GM19452 (cell line): ENCODE results near the gene ABCA5.

Experiments used
- ATAC-seq: cut with Tn5 transposase; IDR thresholded peaks from one replicate; pipeline ENCODE4 v1.9.1; 2021; ENCODE audit not compliant: unreplicated experiment

The ABCA5 gene, protein sequence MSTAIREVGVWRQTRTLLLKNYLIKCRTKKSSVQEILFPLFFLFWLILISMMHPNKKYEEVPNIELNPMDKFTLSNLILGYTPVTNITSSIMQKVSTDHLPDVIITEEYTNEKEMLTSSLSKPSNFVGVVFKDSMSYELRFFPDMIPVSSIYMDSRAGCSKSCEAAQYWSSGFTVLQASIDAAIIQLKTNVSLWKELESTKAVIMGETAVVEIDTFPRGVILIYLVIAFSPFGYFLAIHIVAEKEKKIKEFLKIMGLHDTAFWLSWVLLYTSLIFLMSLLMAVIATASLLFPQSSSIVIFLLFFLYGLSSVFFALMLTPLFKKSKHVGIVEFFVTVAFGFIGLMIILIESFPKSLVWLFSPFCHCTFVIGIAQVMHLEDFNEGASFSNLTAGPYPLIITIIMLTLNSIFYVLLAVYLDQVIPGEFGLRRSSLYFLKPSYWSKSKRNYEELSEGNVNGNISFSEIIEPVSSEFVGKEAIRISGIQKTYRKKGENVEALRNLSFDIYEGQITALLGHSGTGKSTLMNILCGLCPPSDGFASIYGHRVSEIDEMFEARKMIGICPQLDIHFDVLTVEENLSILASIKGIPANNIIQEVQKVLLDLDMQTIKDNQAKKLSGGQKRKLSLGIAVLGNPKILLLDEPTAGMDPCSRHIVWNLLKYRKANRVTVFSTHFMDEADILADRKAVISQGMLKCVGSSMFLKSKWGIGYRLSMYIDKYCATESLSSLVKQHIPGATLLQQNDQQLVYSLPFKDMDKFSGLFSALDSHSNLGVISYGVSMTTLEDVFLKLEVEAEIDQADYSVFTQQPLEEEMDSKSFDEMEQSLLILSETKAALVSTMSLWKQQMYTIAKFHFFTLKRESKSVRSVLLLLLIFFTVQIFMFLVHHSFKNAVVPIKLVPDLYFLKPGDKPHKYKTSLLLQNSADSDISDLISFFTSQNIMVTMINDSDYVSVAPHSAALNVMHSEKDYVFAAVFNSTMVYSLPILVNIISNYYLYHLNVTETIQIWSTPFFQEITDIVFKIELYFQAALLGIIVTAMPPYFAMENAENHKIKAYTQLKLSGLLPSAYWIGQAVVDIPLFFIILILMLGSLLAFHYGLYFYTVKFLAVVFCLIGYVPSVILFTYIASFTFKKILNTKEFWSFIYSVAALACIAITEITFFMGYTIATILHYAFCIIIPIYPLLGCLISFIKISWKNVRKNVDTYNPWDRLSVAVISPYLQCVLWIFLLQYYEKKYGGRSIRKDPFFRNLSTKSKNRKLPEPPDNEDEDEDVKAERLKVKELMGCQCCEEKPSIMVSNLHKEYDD (N-terminal part only)

GRCh38 chr17:69327060-69327831, at the start of gene ABCA5:
ABCA5 (minus strand) TSS chr17:69327133; CDS start chr17:69314415, 12,718 bp downstream.
- peak; percentile 97 for ATAC-seq

- no peak for ATAC-seq
Measured at GRCh38 chr17:69375229-69375628, 48.3 kb upstream of the ABCA5 start.

DNA sequence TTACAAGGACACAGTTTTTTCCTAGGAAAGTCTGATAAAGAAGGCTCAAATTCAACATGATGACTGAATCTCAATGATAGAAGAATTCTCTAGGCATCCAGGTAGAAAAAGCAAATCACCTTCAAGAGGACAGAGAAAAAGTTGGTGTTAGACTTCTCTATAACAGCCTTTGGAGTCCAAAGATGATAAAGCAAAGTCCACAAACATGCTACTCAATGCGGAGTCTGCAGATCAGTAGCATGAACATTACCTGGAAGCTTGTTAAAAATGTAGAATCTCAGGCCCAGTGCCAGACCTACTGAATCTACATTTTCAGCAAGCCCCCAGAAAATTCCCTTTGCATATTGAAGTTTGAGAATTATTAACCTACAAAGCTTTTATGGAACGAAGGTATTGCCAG, 46.1 kb upstream of the ABCA5 start:
- no peak for ATAC-seq

- peak; percentile 90 for ATAC-seq
Measured at GRCh38 chr17:69367298-69367697, 40.4 kb upstream of the ABCA5 start.

- no peak for ATAC-seq
Measured at GRCh38 chr17:69363488-69364210, 36.7 kb upstream of the ABCA5 start.

- ATAC-seq = no peak
Measured at GRCh38 chr17:69361156-69361555, 34.2 kb upstream of the ABCA5 start.

DNA sequence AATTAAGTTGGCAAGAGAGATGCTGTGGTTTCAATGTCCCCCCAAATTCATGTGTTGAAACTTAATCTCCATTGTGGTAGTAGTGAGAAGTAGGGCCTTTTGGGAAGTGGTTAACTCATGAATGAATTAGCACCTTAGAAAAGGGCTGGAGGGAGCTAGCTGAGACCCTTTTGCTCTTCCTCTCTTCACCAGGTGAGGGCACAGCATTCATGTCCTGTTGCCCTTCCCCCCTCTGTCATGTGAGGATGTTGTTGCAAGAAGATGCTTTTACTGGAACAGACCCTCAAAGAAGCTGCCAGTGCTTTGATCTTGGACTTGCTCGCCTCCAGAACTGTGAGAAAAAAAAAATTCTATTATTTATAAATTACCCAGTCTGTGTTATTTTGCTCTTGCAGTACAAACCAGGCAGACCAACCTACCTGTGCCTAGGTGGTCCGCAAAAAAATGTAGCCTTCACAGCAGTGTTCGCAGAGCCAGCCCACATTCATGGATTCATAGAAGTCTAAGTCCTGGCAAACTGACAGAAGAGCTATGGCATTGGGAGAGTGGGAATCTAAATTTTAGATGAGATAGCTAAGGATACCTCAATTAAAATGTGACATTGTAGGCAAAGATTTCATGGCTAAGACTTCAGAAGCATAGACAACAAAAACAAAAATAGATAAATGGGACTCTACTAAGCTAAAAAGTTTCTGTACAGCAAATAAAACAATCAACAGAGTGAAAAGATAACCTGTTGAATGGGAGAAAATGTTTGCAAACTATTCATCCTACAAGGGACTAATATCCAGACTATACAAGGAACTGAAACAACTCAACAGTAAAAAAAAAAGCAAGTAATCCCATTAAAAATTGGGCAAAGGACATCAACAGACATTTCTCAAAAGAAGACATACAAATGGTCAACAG, 32.0 kb upstream of the ABCA5 start:
- ATAC-seq = no peak

- ATAC-seq = no peak
Measured at GRCh38 chr17:69357701-69358100, 30.8 kb upstream of the ABCA5 start.

DNA sequence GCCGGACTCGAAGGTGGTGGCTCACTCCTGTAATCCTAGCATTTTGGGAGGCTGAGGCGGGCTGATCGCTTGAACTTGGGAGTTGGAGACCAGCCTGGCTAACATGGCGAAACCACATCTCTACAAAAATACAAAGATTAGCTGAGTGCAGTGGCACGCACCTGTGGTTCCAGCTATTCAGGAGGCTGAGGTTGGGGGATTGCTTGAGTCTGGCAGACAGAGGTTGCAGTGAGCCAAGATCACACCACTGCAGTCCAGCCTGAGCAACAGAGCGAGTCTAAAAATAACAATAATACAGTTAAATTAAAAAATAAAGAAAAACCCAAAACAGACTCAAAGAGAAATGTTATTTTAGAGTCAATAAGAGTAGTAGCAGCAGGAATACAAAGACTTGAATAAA, 29.7 kb upstream of the ABCA5 start:
- no peak for ATAC-seq

DNA sequence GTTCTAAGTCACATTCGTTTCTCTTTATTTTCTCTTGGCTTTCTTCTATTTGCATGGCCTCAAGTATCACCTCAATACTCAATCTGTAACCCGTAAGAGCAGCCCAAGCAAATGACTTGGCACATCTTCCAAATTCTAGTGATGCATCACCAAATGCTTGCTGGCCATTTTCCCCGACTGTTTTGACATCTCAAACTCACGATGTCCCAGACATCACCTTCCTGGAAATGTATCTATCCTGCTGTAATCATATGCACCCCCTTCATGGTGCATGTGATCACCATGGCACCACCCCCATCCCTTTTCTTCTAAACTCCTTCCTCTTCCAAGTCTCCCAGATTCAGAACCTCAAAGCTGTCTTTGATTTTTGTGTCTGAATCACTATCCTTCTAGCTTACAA, 24.0 kb upstream of the ABCA5 start:
- no peak for ATAC-seq

DNA sequence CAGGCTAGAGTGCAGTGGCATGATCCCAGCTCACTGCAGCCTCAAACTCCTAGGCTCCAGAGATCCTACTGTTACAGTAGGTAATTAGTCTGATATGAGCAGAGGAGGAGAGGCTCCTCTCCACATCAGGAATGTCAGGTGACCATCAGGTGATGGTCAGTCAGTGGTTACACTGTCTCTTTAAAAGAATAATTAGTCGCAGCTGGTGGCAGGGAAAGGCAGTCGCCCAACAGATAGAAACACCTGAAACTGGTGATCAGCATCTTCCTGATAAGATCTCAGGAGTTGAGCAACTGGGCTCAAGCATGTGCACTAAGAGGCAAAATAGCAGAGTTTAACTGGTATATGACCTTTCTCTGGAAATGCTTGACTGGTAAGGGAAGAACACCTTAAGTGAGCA, 21.5 kb upstream of the ABCA5 start:
- no peak for ATAC-seq

DNA sequence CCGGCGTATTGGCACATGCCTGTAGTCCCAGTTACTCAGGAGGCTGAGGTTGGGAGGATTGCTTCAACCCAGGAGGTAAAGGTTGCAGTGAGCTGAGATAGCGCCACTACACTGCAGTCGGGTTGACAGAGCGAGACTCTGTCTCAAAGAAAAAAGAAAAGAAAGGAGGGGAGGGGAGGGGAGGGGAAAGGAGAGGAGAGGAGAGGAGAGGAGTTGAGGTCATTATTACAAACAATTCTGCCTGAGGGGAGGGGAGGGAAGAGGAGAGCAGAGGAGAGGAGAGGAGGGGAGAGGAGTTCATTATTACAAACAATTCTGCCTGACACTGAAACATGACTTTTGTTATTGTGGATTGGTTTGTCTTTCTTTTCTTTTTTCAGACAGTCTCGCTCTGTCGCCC, 19.8 kb upstream of the ABCA5 start:
- ATAC-seq = no peak

DNA sequence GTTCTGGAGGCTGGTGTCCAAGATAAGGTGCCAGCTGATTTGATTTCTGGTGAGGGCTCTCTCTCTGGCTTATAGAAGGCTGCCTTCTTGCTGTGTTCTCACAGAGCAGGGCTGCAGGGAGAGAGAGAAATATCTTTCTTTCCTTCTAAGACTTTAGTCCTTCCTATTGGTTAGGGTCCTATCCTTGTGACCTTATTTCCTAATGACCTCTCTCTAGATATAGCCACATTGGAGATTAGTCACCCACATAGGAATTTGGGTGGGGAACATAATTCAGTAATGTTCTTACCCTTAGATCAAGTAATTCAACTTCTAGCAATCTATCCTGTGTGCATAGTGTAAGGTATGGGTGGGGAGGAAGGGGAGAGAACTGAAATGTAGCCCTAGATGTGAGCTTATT, 18.0 kb upstream of the ABCA5 start:
- ATAC-seq = no peak

GRCh38 chr17:69342896-69343644, 16.1 kb upstream of the ABCA5 start:
- no peak for ATAC-seq

DNA sequence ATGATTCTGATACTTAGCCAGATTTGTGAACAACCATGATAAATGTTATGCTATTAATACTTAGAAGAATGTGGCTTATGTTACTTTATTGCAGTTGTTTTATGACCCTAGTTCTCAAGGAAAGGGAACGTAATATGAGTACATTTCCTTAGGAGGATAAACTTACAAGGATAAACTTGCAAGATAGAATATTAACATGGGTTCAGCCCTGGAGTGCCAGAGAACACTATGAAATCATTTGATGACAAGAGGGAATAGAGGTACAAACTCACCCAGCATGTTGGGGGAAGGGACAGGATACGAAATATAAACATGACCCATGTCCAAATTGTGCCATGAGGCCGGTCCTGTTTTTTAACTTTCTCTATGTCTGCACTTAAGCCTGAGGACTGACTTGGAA, 13.0 kb upstream of the ABCA5 start:
- no peak for ATAC-seq

DNA sequence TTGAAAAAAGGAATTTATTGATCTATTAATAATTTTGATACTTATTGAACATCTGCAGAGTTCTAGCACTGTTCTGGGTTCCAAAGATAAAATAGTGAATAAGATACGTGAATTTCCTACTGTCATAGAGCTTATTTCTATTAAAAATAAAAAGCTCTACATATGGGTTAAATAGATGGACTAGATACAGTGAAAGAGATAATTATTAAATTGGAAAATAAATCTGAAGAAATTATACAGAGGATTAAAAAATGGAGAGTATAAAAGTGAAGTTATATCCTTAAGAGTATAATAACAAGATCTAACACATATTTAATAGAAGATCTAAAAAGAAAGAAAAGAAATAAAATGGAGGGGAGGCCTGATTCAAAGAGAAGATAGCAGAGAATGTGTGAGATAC, 10.1 kb upstream of the ABCA5 start:
- ATAC-seq = no peak

- ATAC-seq = no peak
Measured at GRCh38 chr17:69336580-69336979, 9.6 kb upstream of the ABCA5 start.

DNA sequence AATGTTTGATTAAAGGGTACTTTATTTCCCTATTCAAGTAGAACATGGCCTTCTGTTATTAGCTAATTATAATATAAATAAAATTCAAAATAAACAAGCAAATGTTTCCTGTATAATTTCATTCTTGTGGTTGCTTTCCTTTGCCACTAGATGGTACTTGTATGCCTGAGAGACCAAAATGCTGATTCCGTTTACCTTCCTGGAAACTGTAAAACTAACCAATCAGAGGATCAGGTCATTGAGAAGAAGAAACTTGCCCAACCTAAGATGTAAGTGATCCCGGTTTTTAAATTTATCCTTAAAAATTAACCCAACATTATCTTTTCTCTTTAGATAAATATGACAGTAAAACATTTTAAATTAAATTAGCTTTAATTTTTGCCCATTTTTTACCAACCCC, 8.1 kb upstream of the ABCA5 start:
- no peak for ATAC-seq
